IPS-20b (cell line): ENCODE measurements around the gene IPO9.

ENCODE experiments used
- H3K27ac ChIP-seq: one replicate; pipeline ENCODE4 v1.5.1; 2013; ENCODE audit warnings: low read length
- H3K27me3 ChIP-seq: 2 replicates; pipeline ENCODE4 v1.6.1; 2013; ENCODE audit warnings: mild to moderate bottlenecking, low read length, inconsistent platforms; ENCODE audit not compliant: insufficient read depth
- H3K36me3 ChIP-seq: 2 replicates; pipeline ENCODE4 v1.6.1; 2013; ENCODE audit warnings: low read depth, mild to moderate bottlenecking, inconsistent platforms, low read length, moderate library complexity; ENCODE audit not compliant: insufficient read depth
- H3K4me1 ChIP-seq: 2 replicates; pipeline ENCODE4 v1.6.1; 2013; ENCODE audit warnings: mild to moderate bottlenecking, control low read depth, inconsistent platforms, low read length, moderate library complexity; ENCODE audit not compliant: insufficient read depth
- H3K4me3 ChIP-seq: 2 replicates; pipeline ENCODE4 v1.5.1; 2013; ENCODE audit warnings: mild to moderate bottlenecking, low read length, inconsistent platforms
- H3K9ac ChIP-seq: 2 replicates; pipeline ENCODE4 v1.6.1; 2013; ENCODE audit warnings: low read depth, mild to moderate bottlenecking, inconsistent platforms, low read length, moderate library complexity
- H3K9me3 ChIP-seq: 2 replicates; pipeline ENCODE4 v1.6.1; 2013; ENCODE audit warnings: mild to moderate bottlenecking, low read depth, low read length, inconsistent platforms; ENCODE audit not compliant: insufficient read depth

The IPO9 gene

GRCh38 chr1:201904579-201904978, 75.6 kb downstream of the IPO9 start:
- Histone ChIP-seq H3K27me3 (no peaks in the 10 kb centered on the region), H3K9ac (peak overlapping the region; percentile 20; the same call in 1 of the 2 replicates), H3K4me3 (no peak overlapping the region), H3K27ac (no peak overlapping the region), H3K9me3 (no peaks in the 10 kb centered on the region), H3K4me1 (no peaks in the 10 kb centered on the region), H3K36me3 (no peaks in the 10 kb centered on the region)

- Histone ChIP-seq H3K27ac (no peak overlapping the region), H3K4me3 (no peak overlapping the region), H3K9me3 (no peaks in the 10 kb centered on the region), H3K36me3 (no peaks in the 10 kb centered on the region), H3K27me3 (no peaks in the 10 kb centered on the region), H3K4me1 (no peaks in the 10 kb centered on the region), H3K9ac (peak overlapping the region; percentile 20; the same call in 1 of the 2 replicates)
Observed at GRCh38 chr1:201905234-201905890, 76.4 kb downstream of the IPO9 start.

- H3K9me3 ChIP-seq, result no peaks in the 10 kb centered on the region
- H3K4me1 ChIP-seq, result no peaks in the 10 kb centered on the region; the same call in 1 of the 2 replicates
- no peaks in the 10 kb centered on the region for H3K36me3 ChIP-seq
- no peak overlapping the region for H3K9ac ChIP-seq
- H3K4me3 ChIP-seq, result no peak overlapping the region
- H3K27me3 ChIP-seq, result no peaks in the 10 kb centered on the region
- H3K27ac ChIP-seq, result no peak overlapping the region
Observed at GRCh38 chr1:201906336-201906735, 77.4 kb downstream of the IPO9 start.

DNA sequence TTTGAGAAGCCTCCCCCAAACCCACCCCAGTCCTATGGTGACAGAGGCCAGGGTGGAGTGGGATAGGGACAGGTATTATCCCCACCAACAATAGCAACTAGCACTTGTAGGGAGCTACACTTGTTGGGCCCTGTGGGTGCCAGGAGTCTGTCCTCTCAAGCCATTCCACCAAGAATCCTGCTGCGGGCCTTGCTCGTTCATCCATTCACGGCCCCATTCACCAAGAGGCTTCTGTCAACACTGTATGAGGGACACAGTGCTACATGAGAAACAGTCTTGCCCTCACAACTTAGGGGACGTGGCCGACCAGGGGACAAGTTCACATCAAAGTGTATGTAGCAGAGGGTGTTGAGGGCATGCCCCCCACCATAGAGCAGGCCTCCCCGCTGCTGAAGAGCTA, 78.7 kb downstream of the IPO9 start:
- Histone ChIP-seq H3K36me3 (no peaks in the 10 kb centered on the region), H3K9me3 (no peaks in the 10 kb centered on the region), H3K4me1 (peaks cover 8% of the 10 kb centered on the region; the same call in 1 of the 2 replicates), H3K27ac (no peak overlapping the region), H3K9ac (no peak overlapping the region), H3K27me3 (no peaks in the 10 kb centered on the region), H3K4me3 (no peak overlapping the region)

GRCh38 chr1:201911826-201912571, 83.0 kb downstream of the IPO9 start:
- H3K4me3 ChIP-seq, result no peak overlapping the region
- H3K36me3 ChIP-seq, result no peaks in the 10 kb centered on the region
- no peak overlapping the region for H3K27ac ChIP-seq
- H3K4me1 ChIP-seq, result peaks cover 8% of the 10 kb centered on the region; the same call in 1 of the 2 replicates
- H3K27me3 ChIP-seq, result no peaks in the 10 kb centered on the region
- H3K9ac ChIP-seq, result no peak overlapping the region
- H3K9me3 ChIP-seq, result no peaks in the 10 kb centered on the region

DNA sequence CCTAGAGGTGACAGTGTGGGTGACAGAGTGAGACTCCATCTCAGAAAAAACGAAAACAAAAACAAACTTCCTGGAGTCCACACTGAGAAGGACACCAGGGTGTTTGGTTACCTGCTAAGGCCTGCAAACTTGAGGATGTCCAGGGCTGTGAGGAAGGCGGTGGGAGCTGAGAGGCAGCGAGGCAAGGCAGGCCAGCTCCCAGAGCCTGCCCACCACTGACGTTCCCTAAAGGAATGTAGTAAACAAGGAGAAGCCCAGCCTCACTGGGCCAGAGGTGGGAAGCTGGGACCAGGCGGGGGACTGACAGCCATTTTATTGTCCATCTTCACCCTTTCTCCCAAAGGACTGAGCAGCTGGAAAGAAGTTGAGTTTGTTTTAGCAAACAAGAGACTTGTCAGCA, 83.9 kb downstream of the IPO9 start:
- Histone ChIP-seq H3K36me3 (no peaks in the 10 kb centered on the region), H3K27ac (no peak overlapping the region), H3K9me3 (no peaks in the 10 kb centered on the region), H3K4me1 (peaks cover 8% of the 10 kb centered on the region; the same call in 1 of the 2 replicates), H3K9ac (no peak overlapping the region), H3K4me3 (no peak overlapping the region), H3K27me3 (no peaks in the 10 kb centered on the region)

GRCh38 chr1:201914456-201915235, 85.7 kb downstream of the IPO9 start:
- no peaks in the 10 kb centered on the region for H3K36me3 ChIP-seq
- no peak overlapping the region for H3K27ac ChIP-seq
- H3K4me1 ChIP-seq, result peaks cover 8% of the 10 kb centered on the region; the same call in 1 of the 2 replicates
- H3K4me3 ChIP-seq, result no peak overlapping the region
- no peaks in the 10 kb centered on the region for H3K27me3 ChIP-seq
- no peaks in the 10 kb centered on the region for H3K9me3 ChIP-seq
- H3K9ac ChIP-seq, result no peak overlapping the region

GRCh38 chr1:201916649-201917249, 87.8 kb downstream of the IPO9 start:
- Histone ChIP-seq H3K27ac (no peak overlapping the region), H3K9me3 (no peaks in the 10 kb centered on the region), H3K9ac (no peak overlapping the region)

GRCh38 chr1:201917362-201918033, 88.5 kb downstream of the IPO9 start:
- no peaks in the 10 kb centered on the region for H3K36me3 ChIP-seq
- H3K4me1 ChIP-seq, result no peaks in the 10 kb centered on the region
- no peak overlapping the region for H3K4me3 ChIP-seq
- no peak overlapping the region for H3K9ac ChIP-seq
- no peaks in the 10 kb centered on the region for H3K27me3 ChIP-seq
- no peak overlapping the region for H3K27ac ChIP-seq
- no peaks in the 10 kb centered on the region for H3K9me3 ChIP-seq

More at GRCh38 chr1:201916649-201917249, 87.8 kb downstream of the IPO9 start:
- H3K4me3 ChIP-seq, result no peak overlapping the region
- H3K36me3 ChIP-seq, result no peaks in the 10 kb centered on the region
- no peaks in the 10 kb centered on the region for H3K27me3 ChIP-seq
- peaks cover 6% of the 10 kb centered on the region; the same call in 1 of the 2 replicates for H3K4me1 ChIP-seq

DNA sequence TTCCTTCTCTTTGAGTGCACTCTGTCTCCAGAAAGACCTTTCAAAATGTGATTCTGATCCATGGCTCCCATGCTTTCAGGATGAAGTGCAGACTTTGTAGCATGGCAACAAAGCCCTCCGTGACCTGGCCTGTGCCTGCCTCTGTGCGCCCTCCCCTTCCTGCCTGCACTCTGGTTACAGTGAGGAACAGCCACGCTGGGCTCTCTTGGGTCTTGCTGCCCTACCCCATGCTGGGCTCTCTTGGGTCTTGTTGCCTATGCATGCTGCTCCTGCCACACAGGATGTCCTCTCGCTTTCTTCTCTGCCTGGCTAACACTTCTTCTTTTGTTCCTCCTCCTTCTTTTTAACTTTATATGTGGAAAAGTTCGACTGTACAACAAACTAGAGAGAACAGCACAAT, 89.4 kb downstream of the IPO9 start:
- no peak overlapping the region for H3K4me3 ChIP-seq
- H3K9me3 ChIP-seq, result no peaks in the 10 kb centered on the region
- H3K36me3 ChIP-seq, result no peaks in the 10 kb centered on the region
- H3K9ac ChIP-seq, result no peak overlapping the region
- no peak overlapping the region for H3K27ac ChIP-seq
- no peaks in the 10 kb centered on the region for H3K4me1 ChIP-seq
- no peaks in the 10 kb centered on the region for H3K27me3 ChIP-seq

DNA sequence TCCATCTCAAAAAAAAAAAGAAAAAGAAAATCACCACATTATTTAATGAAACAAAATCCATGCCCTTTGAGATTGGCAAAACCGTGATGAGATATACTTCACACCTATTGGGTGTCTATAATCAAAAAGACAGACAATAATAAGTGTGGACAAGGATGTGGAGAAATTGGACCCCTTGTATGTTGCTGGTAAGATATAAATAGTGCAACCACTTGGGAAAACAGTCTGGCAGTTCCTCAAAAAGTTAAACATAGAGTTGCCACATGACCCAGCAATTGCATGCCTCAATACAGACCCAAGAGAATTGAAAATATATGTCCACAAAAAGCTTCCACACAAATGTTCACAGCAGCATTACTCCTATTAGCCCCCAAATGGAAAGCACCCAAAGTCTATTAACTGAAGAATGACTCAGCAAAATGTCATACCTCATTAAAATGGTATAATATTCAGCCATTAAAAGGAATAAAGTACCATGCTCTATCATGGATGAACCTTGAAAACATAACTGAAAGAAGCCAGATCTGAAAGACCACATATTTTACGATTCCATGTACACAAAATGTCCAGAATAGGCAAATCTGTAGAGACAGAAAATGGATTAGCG, 93.1 kb downstream of the IPO9 start:
- Histone ChIP-seq H3K27me3 (no peaks in the 10 kb centered on the region), H3K9me3 (no peaks in the 10 kb centered on the region), H3K36me3 (no peaks in the 10 kb centered on the region), H3K4me1 (no peaks in the 10 kb centered on the region), H3K4me3 (no peak overlapping the region), H3K27ac (no peak overlapping the region), H3K9ac (no peak overlapping the region)
